Fibroblast of gingiva (primary cell): ENCODE results near the gene UXT.

Experiments used
- DNase-seq: peaks from one replicate; pipeline ENCODE4 v3.0.0-alpha.2; 2011; ENCODE audit warnings: low read depth

Gene UXT

DNA sequence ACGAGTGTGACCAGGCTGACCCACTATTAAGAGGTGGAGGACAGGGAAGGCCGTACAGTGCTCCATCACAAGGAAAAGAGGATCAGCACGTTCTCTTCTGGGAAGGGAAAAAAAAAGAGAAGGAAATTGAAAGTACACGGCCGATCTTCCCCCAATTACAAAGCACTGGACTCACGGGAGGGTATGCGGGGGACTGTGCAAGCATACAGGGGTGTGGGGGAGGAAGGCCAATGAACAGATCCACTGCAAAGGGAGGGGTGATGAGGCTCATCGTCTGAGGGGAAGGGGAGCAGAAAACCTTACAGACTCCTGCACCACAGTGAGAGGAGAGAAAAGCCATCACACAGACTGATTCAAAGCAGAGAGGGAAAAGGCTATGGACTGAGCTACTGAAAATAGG lies 9.7 kb downstream of the UXT start:
- DNase-seq, result no peak

DNA sequence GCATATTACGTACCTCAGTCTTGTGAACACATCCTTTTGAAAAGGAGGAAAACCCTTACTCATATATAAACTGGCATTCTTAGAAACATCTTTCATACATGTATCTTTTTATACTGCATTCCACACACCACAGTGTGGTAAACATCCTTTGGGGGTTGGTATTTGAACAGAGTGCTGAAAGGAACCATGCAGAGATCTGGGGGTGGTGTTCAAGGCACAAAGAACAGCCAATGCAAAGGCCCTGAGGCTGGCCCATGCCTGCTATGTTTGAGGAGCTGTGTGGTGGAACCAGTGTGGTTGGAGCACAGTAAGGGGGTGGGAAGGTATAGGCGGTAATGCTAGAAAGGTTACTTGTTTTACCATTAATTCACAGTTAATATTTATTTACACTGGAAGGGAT lies 10.6 kb downstream of the UXT start:
- no peak for DNase-seq

DNA sequence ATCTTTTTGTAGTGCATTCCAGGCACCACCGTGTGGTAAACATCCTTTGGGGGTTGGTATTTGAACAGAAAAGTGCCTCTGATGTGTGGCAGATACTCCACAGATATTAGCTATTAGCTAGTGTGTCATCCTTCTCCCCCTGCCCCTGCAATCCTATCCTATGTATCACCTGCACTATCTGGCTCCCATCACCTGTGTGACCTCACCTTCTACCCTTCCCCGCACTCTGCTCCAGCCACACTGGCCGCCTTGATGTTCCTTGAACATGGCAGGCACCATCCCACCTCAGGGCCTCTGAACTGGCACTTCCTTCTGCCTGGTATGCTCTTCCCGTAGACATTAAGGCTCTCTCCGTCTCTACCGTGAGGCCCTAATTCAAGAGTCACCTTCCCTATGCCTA lies 12.3 kb downstream of the UXT start:
- no peak for DNase-seq

DNA sequence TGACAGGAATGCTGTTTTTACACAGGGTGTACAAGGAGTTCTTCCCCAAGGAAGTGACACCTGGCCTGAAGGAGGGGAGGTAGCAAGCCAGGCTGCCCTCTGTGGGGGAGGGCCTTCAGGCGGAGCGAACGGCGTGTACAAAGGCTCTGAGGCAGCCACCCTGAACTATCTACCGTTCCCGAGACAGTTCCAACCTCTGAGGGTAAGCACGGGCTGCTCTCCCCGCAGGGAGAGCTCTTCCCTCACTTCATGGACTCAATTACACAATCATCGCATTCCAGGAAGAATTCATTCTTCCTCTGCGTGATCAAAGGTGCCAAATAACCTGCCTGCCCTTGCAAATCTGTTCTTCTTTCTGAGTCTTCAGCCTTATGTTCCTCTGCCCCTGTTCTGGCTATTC lies 13.4 kb downstream of the UXT start:
- no peak for DNase-seq

DNA sequence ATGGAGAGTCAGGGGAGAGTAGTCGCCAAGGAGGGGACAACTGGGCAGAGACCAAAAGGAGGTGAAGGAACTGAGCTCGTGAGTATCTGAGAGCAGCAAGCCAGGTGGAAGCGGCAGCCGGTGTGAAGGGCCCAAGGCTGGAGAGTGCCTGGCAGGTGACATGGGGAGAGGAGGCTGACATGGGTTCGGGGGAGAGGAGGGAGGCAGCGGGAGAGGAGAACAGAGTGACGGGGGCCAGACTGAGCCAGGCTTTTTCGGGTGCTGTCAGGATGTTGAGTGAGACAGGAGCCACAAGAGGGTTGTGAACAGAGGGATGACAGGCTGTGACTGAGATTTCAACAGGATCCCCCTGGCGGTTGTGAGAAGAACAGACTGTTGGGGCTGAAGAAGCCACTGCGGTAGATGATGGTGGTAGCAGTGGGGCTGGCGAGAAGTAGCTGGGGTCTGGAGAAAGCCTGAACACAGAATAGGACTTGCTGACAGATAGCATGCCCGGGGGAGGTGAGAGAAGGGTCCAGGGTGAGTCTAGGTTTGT lies 14.4 kb downstream of the UXT start:
- DNase-seq, result peak; percentile 7

DNA sequence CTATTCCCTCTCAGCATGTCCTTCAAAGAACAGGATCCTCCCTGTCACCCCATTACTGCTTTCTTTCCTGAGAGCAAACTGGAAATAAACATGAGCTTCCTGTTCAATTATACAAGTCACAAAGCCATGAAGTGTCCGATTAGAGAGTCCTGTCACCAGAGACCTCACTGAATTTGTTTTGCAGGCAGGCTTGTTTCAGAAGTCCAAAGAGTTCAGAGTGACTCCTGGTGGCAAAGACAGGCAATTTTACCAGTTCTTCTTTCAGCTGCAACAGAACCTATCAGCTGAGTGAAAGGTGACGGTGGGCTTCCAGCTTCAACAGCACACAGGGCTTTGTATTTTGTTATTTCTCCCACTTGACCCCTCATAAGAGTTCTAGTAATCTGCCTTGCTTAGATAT lies 15.1 kb downstream of the UXT start:
- peak; percentile 26 for DNase-seq

DNA sequence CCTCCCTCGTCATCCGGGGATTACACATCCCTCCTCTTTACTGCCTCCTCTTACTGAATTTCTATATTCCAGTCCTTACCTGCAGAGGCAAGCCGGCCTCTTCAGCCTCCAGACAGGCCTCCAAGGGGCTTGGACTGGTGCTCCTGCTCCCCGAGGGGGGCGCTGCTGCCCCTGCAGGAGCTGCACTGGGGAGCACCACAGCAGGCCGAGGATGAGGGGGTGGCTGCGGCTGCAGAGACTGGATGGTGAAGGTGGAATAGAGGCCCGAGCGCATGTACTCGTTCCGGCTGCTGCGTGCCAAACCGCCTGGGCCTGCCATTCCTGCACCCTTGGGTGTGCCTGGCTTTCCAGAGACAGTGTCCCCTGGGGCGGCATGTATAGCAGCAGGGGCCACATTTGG lies 20.2 kb downstream of the UXT start:
- no peak for DNase-seq

DNA sequence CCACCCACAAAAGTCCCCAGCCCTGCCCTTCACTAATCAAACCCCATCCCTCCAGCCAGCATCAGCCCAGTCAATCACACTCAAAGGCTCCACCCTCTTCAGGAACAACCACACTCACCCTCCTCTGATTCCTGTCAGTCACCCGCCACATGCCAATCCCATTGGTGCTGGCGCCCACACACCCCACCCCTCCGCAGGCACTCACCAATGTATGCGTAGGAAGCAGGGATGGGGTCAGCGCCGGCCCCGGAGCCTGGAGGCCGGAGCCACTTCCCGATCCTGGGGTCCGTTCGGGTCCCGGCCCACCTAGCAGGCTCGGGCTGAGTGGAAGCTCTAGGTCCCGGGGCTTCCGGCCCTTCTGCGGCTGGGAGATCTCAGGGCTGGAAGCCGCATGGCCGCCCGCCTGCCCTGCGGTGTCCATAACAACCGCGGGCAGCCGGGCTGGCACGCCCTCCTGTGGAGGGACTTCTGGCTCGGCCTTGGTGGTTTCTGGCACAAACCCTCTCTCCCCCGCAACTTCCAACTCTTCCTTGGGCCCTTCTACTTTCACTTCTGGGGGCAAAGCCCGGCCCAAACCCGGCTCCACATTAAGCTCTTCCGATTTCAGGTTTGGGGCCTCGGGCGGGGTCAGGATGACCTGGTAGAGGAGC lies 21.3 kb downstream of the UXT start:
- DNase-seq, result no peak

DNA sequence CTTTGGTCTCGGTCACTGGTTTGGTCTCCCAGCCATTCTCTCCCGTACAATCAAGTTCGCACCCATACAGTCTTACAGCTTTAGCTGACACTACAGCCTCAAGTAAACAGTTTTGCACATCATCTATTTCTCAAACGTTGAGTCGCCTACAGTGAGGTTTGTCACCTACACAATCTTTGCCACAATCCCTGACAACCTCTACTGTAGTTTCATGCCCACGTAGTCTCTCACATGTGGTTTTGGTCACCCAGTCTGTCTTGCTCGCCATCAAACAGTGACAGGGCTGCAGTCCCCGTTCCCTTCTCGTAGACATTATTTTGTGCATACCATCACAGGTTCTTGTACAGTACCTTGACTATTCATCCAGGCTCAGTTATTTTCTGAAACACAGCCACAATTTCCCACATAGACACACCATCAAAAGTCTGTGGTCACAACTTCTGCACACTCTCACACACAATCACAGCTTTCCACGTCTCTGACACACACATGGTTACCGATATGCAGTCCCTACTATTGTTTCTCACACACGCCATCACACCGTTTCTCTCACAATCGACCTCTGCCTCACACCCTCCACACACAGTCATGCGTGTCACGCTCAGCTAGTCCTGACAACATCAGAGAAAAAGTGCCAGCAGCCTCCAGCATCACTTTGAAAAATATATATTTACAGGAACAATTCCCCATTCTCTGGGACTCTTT lies 24.0 kb downstream of the UXT start:
- DNase-seq, result no peak

DNA sequence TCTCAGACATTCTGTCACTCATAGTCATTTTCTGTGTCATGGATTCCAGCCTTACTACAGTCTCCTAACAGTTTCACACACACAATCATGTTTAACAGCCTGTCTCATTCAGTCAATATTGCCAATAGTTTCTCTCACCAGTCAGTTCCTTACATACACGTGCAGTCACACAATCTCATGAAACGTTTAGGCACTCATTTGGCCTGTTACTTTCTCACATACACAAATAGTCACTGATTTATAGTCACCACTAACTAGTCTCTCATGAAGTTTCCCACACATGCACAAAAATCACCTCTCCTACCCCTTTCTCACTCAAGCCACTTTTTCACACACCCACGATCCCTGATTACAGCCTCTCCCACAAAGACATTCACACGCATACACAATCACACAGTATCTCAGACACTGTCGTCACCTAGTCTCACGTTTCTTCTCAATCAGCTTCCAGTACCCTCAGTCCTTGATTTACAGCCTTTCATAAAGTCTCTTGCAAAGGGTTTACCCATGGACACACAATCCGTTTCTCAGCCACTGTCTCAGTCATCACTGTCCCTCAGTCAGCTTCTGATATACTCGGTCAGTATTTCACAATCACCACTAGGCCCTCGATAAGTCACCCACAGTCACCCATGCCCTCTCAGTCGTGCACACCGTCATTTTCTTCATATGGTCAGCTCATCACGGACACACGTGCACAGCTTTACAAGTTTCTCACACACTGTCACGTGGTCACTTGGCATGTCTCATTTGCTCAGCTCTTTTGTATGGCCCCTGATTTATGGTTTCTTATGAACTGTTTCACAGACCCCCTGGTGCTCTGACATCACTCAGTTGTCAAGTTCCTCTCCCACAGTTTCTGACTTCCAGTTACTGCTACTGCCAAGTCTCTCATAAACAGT lies 25.0 kb downstream of the UXT start:
- no peak for DNase-seq

DNA sequence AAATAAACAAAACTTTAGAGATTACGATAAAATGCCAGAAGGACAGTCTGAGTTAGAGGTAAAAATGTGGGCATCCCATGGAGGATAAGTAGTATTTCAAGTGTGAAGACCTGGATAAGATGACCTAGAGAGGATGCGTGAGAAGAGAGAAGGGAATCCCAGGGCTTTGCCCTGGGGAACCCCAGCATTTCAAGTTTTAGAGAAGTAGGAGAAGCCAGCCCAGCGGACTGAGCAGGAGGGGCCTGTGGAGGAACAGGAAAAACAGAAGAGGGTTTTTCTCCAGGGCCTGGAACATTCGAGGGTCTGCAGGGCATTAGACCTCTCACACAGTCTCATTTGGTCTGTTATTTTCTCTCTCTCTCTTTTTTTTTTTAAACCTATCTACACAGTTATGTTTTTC lies 26.3 kb downstream of the UXT start:
- no peak for DNase-seq

DNA sequence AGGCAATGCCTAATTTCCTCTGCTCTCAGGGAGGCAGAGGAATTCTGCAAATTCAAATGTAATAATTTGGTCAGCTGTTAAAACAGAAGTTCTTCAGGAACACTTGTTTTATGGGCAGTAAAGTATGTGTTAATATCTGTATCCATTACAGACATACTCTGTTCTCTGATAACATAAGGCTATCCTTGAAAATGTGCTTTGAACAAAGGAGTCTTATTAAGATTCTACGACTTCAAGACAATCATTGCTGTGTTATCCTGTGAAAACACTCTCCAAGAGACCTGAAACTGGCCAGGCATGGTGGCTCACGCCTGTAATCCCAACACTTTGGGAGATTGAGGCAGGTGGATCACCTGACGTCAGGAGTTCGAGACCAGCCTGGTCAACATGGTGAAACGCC lies 27.3 kb downstream of the UXT start:
- DNase-seq, result no peak

DNA sequence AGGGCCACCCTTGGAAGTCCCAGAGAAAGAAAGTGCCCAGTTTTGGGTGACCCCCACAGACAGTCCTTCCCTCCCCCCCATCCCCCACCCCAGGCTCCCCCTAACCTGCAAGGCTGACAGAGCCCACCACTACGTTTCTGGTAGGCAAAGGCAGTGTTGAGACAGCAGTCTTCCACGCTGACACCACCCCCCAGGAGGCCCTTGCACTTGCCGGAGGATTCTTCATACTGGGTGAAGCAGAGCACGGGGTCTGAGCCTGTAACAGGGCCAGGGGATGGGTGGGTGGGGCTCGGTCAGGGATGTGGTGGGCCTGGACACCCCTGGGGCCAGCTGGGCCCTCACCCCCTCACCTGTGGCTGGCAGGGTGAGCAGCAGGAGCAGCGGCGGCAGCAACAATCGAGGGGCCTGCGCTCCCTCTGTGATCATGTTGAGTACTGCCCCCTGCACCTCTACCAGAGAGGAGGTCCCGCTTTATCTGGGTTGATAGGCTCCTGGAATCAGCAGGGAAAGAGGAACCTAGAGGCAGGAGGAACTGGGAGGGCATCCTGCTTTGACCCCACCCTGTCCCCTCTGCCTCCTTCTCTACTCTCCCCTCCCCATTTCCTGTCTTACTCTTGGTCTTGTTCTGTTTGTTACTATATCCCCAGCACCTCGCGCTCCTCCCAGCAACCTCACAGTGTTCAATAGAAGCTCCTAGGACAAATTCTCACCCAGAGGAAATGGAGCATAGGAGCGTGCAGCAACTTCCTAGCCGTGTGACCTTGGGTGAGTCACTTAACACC lies 29.4 kb downstream of the UXT start, which contains the start of gene CFP:
Gene CFP (minus strand): TSS at position 512 of the 782 bp plus-strand sequence. CDS start 86 bp downstream, at position 426.
- DNase-seq, result no peak

DNA sequence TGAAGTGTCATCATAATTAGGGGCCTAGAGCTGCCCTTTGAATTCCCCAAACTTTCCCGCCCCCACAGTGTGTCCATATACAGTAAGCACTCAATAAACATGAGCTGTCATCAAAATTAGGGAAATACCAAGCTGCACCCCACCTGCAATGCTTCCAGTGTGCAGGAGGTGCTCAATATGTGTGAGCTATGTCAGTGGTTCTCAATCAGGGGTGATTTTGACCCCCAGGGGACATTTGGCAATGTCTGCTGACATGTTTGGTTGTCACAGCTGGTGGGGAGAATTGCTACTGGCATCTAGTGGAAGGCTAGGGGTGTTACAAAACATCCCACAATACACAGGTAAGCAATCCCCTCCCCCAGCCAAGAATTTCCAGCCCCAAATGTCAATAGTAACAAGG lies 30.0 kb downstream of the UXT start:
- no peak for DNase-seq

DNA sequence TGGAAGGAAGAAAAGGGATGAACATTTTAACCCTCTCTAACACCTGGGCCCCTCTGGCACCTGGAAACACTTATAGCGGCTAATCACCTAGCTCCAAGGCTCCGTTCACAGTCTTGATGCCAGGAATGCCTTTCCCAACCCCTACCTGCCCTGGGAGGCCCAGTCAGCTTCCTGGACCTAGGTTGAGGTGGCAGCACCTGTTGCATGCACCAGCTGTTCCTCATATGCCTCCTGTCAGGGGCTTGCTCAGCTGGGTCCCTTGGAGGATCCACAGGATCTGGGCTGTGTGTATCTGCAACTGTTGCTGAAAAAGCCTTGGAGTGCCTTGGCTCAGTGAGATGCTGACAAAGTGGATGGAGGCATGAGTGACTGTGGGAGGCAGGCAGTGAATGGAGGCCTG lies 33.6 kb downstream of the UXT start:
- no peak for DNase-seq

DNA sequence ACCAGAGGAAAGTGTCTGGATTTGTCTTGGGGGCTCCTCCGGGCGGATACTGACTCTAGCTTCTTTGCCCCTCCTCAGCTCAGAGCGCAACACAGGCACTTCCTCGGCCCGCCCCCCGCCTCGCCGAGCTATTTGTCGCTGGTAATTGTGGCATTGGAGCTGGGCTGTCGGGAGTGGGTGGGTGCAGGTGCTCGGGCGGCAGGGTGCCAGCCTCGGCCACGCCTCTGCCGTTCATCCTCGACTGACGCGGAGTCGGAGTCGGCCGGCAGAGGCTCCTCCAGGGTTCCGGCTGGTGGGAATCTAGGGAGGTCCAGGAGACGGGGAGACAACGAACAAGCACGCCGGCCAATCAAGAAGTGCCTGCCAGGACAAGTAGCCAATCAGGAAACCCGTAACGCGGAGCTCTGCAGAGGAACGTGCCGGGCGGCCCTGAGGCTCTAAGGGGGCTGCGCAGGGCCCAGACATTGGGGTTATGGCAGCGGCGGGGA lies 35.4 kb downstream of the UXT start:
- DNase-seq, result peak; percentile 69

DNA sequence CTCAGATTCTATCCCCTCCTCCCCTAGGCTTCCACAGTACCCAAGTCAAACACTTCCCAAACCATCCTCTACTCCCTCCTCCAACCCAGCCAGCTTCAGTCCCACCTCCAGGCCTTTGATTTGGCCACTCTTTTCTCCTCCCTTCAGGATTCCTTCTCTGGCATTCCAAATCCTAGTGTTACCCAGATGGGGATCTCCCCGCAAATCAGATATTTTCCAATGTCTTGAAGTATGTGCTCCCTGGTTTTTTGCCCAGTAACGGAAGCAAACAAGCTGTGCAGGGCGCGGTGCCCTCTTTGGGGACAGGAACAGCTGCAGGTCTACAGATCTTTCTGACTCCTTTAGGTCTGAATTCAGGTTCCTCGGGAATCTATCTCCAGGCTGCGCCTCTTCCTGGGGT lies 37.1 kb downstream of the UXT start:
- DNase-seq, result no peak

DNA sequence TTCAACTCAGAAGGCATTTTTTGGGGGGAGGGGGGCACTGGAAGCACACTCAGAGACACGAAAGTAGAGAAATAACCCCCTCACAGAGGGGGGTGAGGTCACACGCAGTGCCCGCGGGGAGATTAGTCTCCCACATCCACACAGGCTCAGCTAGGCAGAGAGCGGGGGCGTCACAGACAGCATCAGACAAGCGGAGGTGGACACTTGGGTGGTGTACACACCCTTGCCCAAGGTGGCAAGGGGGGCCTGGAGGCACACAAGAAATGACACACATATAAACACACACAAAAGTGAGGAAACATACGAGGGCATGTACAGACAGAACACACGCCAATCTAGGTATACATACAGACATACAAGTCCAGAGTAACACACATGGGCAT lies 38.7 kb downstream of the UXT start:
- no peak for DNase-seq

DNA sequence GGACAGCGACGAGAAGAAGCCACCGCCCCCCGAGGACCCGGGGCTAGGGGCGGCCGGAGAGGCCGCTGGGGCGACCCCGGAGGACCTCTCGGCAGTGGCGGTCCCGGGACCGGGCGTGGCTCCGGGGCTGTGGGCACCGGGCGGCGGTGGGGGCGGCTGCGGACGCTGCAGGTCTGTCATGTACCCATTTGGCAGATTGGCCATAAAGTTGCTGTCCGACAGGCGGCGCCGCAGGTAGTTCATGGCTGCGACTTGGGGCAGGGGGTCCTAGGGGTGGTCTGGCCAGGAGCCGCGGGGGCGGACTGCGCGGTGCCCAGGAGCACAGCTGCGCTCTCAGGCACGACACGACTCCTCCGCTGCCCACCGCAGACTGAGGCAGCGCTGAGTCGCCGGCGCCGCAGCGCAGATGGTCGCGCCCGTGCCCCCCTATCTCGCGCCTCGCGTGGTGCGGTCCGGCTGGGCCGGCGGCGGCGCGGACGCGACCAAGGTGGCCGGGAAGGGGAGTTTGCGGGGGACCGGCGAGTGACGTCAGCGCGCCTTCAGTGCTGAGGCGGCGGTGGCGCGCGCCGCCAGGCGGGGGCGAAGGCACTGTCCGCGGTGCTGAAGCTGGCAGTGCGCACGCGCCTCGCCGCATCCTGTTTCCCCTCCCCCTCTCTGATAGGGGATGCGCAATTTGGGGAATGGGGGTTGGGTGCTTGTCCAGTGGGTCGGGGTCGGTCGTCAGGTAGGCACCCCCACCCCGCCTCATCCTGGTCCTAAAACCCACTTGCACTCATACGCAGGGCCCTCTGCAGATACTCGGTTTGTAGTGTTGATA lies 39.3 kb downstream of the UXT start, which contains the start of gene SYN1:
Gene SYN1 (minus strand): TSS at position 372 of the 817 bp plus-strand sequence. CDS start 129 bp downstream, at position 243.
- peak; percentile 69 for DNase-seq

DNA sequence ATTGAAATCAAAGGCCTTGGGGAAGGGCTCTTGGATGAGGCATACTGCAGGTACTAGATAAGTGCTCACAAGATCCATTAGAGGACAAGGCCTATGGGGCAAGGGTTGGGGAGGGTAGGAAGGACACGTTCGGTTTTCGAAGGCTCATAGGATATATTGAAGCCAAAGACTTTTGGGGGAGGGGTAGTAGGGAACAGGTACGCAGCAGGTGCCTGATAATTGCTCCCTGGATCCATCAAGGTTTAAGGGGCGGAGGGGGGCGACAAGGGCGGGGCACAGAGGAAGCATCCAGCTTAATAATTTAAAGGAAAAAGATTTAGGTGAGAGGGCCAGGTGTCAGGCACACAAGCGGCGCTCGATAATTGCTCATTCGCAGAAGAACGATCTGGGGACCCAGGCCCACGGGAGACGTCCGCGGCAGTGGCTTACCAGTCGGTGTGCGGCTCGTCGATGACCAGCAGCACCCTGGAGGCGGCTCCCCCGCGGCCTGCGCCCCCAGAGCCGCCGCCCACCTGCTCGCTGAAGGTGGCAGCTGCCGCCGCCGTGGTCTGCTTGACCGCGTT lies 40.0 kb downstream of the UXT start:
- DNase-seq, result no peak
